ENCODE measurements around the gene BIRC2.

Gene BIRC2

GRCh38 chr11:102309621-102310541 lies 37.1 kb upstream of the BIRC2 start:
- DNase-seq (ENCODE audit: insufficient read length, low spot score), result no peak
- TF ChIP-seq POLR2AphosphoS5 (IDR thresholded peaks at IDR 0.05; ENCODE audit: low read depth, low read length) (no peak), SPI1 (IDR thresholded peaks at IDR 0.05; ENCODE audit: low read depth, low read length) (no peak), POU2F2 (IDR thresholded peaks at IDR 0.05; ENCODE audit: low read depth, low read length) (no peak), PAX5 (IDR thresholded peaks at IDR 0.05; ENCODE audit: insufficient read depth, low read length, severe bottlenecking) (no peak), POLR2A (IDR thresholded peaks at IDR 0.05; ENCODE audit: low read depth, low read length) (no peak), TAF1 (IDR thresholded peaks at IDR 0.05; ENCODE audit: low read depth, low read length) (no peak)
- FAIRE-seq, result no peak

GRCh38 chr11:102312667-102313066 lies 34.3 kb upstream of the BIRC2 start:
- no peak for TF ChIP-seq POLR2AphosphoS5 (IDR thresholded peaks at IDR 0.05; ENCODE audit: low read depth, low read length)
- DNase-seq (ENCODE audit: insufficient read length, low spot score) (no peak), FAIRE-seq (no peak)

GRCh38 chr11:102313238-102313940 lies 33.6 kb upstream of the BIRC2 start:
- DNase-seq (ENCODE audit: insufficient read length, low spot score) (no peak), FAIRE-seq (no peak)
- TF ChIP-seq POU2F2 (IDR thresholded peaks at IDR 0.05; ENCODE audit: low read depth, low read length) (no peak), POLR2A (IDR thresholded peaks at IDR 0.05; ENCODE audit: low read depth, low read length) (no peak), TAF1 (IDR thresholded peaks at IDR 0.05; ENCODE audit: low read depth, low read length) (no peak), POLR2AphosphoS5 (IDR thresholded peaks at IDR 0.05; ENCODE audit: low read depth, low read length) (no peak), PAX5 (IDR thresholded peaks at IDR 0.05; ENCODE audit: insufficient read depth, low read length, severe bottlenecking) (no peak), SPI1 (IDR thresholded peaks at IDR 0.05; ENCODE audit: low read depth, low read length) (no peak)

- no peak for TF ChIP-seq PAX5 (IDR thresholded peaks at IDR 0.05; ENCODE audit: insufficient read depth, low read length, severe bottlenecking)
- TF ChIP-seq POLR2A (IDR thresholded peaks at IDR 0.05; ENCODE audit: low read depth, low read length), result no peak
- no peak for TF ChIP-seq POLR2AphosphoS5 (IDR thresholded peaks at IDR 0.05; ENCODE audit: low read depth, low read length)
- no peak for TF ChIP-seq TAF1 (IDR thresholded peaks at IDR 0.05; ENCODE audit: low read depth, low read length)
- TF ChIP-seq POU2F2 (IDR thresholded peaks at IDR 0.05; ENCODE audit: low read depth, low read length), result no peak
- no peak for TF ChIP-seq SPI1 (IDR thresholded peaks at IDR 0.05; ENCODE audit: low read depth, low read length)
- DNase-seq (ENCODE audit: insufficient read length, low spot score) (no peak), FAIRE-seq (peak; percentile 79)
Measured at GRCh38 chr11:102314784-102315183, 32.2 kb upstream of the BIRC2 start.

- DNase-seq (ENCODE audit: insufficient read length, low spot score), result no peak
- peak; percentile 28 for FAIRE-seq
- TF ChIP-seq POLR2A (IDR thresholded peaks at IDR 0.05; ENCODE audit: low read depth, low read length), result peak; percentile 42; the same call in 1 of the 2 replicates
- TF ChIP-seq SPI1 (IDR thresholded peaks at IDR 0.05; ENCODE audit: low read depth, low read length), result no peak
Measured at GRCh38 chr11:102316346-102316904, 30.6 kb upstream of the BIRC2 start.

GRCh38 chr11:102317099-102317767 lies 29.8 kb upstream of the BIRC2 start, which contains the start of gene BIRC3:
TSS of gene BIRC3 (plus strand) at chr11:102317484. CDS start at chr11:102324510, 7,026 bp downstream.
- peak; percentile 99 for FAIRE-seq
- DNase-seq (ENCODE audit: insufficient read length, low spot score), result peak; percentile 37
- TF ChIP-seq POLR2AphosphoS5 (IDR thresholded peaks at IDR 0.05; ENCODE audit: low read depth, low read length) (peak; percentile 99), POU2F2 (IDR thresholded peaks at IDR 0.05; ENCODE audit: low read depth, low read length) (peak; percentile 95), POLR2A (IDR thresholded peaks at IDR 0.05; ENCODE audit: low read depth, low read length) (peak; percentile 99), PAX5 (IDR thresholded peaks at IDR 0.05; ENCODE audit: insufficient read depth, low read length, severe bottlenecking) (peak; percentile 69), SPI1 (IDR thresholded peaks at IDR 0.05; ENCODE audit: low read depth, low read length) (peak; percentile 98), TAF1 (IDR thresholded peaks at IDR 0.05; ENCODE audit: low read depth, low read length) (peak; percentile 66)

- no peak for TF ChIP-seq POLR2AphosphoS5 (IDR thresholded peaks at IDR 0.05; ENCODE audit: low read depth, low read length)
- TF ChIP-seq POU2F2 (IDR thresholded peaks at IDR 0.05; ENCODE audit: low read depth, low read length), result no peak
- TF ChIP-seq SPI1 (IDR thresholded peaks at IDR 0.05; ENCODE audit: low read depth, low read length), result no peak
- TF ChIP-seq TAF1 (IDR thresholded peaks at IDR 0.05; ENCODE audit: low read depth, low read length), result no peak
- TF ChIP-seq PAX5 (IDR thresholded peaks at IDR 0.05; ENCODE audit: insufficient read depth, low read length, severe bottlenecking), result no peak
- TF ChIP-seq POLR2A (IDR thresholded peaks at IDR 0.05; ENCODE audit: low read depth, low read length), result no peak; the same call in 1 of the 2 replicates
- FAIRE-seq (no peak), DNase-seq (ENCODE audit: insufficient read length, low spot score) (no peak)
Measured at GRCh38 chr11:102317768-102318103, 29.3 kb upstream of the BIRC2 start.

GRCh38 chr11:102318469-102318868 lies 28.5 kb upstream of the BIRC2 start:
- no peak for FAIRE-seq
- DNase-seq (ENCODE audit: insufficient read length, low spot score), result no peak
- TF ChIP-seq POU2F2 (IDR thresholded peaks at IDR 0.05; ENCODE audit: low read depth, low read length) (peak; percentile 26; the same call in 1 of the 2 replicates), PAX5 (IDR thresholded peaks at IDR 0.05; ENCODE audit: insufficient read depth, low read length, severe bottlenecking) (no peak), POLR2A (IDR thresholded peaks at IDR 0.05; ENCODE audit: low read depth, low read length) (peak; percentile 80), TAF1 (IDR thresholded peaks at IDR 0.05; ENCODE audit: low read depth, low read length) (0 out of 2 replicates have a peak, but pooled peaks have one; percentile 37), SPI1 (IDR thresholded peaks at IDR 0.05; ENCODE audit: low read depth, low read length) (peak; percentile 10; the same call in 1 of the 2 replicates), POLR2AphosphoS5 (IDR thresholded peaks at IDR 0.05; ENCODE audit: low read depth, low read length) (peak; percentile 33; the same call in 1 of the 2 replicates)

- no peak for TF ChIP-seq SPI1 (IDR thresholded peaks at IDR 0.05; ENCODE audit: low read depth, low read length)
- TF ChIP-seq POLR2AphosphoS5 (IDR thresholded peaks at IDR 0.05; ENCODE audit: low read depth, low read length), result no peak
- 0 out of 2 replicates have a peak, but pooled peaks have one; percentile 53 for TF ChIP-seq POLR2A (IDR thresholded peaks at IDR 0.05; ENCODE audit: low read depth, low read length)
- TF ChIP-seq PAX5 (IDR thresholded peaks at IDR 0.05; ENCODE audit: insufficient read depth, low read length, severe bottlenecking), result no peak
- no peak for TF ChIP-seq TAF1 (IDR thresholded peaks at IDR 0.05; ENCODE audit: low read depth, low read length)
- FAIRE-seq (peak; percentile 77), DNase-seq (ENCODE audit: insufficient read length, low spot score) (no peak)
Measured at GRCh38 chr11:102319544-102319943, 27.5 kb upstream of the BIRC2 start.
